ENCODE measurements around the gene PRRT1. TPM values are rescaled to one million over a fixed set of nuclear protein-coding genes. Genes with fewer than 3 reads are reported as not detected.

The PRRT1 gene
- total RNA-seq, 4 donors from 2014 or later: 1.2 to 4.8 (median 3.1) TPM

DNA sequence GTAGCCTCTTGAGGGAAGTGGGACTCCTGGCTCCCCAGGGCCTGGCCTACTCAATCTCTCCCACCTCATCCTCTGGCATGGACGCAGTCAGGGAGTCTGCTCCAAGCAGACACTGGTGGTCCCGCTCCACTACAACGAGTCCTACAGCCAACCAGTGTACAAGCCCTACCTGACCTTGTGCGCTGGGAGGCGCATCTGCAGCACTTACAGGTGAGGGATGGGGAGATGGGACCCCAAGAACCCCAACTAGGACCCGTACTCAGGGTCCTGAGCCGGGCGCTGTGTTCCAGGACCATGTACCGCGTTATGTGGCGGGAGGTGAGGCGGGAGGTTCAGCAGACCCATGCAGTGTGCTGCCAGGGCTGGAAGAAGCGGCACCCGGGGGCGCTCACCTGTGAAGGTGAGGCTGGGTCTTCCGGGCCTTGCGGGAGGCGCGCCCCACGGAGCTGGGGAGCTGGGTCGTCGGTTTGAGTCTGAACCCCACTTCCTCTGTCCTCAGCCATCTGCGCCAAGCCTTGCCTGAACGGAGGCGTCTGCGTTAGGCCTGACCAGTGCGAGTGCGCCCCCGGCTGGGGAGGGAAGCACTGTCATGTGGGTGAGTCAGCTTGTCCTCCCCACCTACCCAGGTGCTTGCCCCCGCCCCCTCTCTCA is 14.8 kb upstream of the PRRT1 start:
- no peaks in the 10 kb centered on the region for H3K9me3 ChIP-seq
- no peaks in the 10 kb centered on the region for H3K27me3 ChIP-seq
- 63% methylated on average over 6 of the region's 30 CpGs; no CpG with 5 or more reads in 1 of the 2 donors for WGBS, 2 donors (ENCODE audit: low coverage in 1 of 2)
- no peak overlapping the region for H3K4me3 ChIP-seq
- peak overlapping the region in 3 of 4 donors; percentile 22 to 74 (median 35) for H3K27ac ChIP-seq
- peaks cover 0 to 18% (median 0%) of the 10 kb centered on the region in 3 donors for H3K4me1 ChIP-seq
- H3K36me3 ChIP-seq: peaks cover 0 to 99% of the 10 kb centered on the region in 2 donors
- TF ChIP-seq POLR2AphosphoS5 (IDR thresholded peaks at IDR 0.05) (no peak), EP300 (IDR thresholded peaks at IDR 0.05) (no peak), POLR2A (IDR thresholded peaks at IDR 0.05) (no peak)
- TF ChIP-seq, protein P1, sequence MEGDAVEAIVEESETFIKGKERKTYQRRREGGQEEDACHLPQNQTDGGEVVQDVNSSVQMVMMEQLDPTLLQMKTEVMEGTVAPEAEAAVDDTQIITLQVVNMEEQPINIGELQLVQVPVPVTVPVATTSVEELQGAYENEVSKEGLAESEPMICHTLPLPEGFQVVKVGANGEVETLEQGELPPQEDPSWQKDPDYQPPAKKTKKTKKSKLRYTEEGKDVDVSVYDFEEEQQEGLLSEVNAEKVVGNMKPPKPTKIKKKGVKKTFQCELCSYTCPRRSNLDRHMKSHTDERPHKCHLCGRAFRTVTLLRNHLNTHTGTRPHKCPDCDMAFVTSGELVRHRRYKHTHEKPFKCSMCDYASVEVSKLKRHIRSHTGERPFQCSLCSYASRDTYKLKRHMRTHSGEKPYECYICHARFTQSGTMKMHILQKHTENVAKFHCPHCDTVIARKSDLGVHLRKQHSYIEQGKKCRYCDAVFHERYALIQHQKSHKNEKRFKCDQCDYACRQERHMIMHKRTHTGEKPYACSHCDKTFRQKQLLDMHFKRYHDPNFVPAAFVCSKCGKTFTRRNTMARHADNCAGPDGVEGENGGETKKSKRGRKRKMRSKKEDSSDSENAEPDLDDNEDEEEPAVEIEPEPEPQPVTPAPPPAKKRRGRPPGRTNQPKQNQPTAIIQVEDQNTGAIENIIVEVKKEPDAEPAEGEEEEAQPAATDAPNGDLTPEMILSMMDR (IDR thresholded peaks at IDR 0.05): peak in 1 of 4 experiments; percentile 16
- no peak for ATAC-seq

DNA sequence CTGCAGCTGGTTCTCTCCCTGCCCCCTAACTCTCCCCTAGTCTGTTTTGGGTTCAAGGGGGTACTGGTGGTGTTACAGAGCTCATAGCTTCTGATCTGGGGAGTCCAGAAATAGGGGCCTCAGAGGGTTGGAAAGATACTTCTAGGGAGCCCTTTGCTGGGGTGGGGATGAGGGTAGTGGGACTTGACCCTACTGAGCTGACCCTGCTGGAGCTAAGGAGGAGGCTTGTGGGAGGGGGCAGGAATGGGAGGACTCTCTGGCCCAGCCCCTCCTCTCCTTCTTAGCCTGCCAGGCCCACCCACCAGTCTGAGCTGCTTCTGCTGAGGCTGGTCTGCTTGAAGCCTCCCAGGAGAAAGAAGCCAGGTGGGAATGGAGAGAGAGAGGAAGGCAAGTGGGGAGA is 12.6 kb upstream of the PRRT1 start, which contains the start of gene EGFL8:
TSS of gene EGFL8 (plus strand) at position 301 of the 400 bp plus-strand sequence. CDS start 1,571 bp downstream, outside the sequence.
- Histone ChIP-seq H3K9me3 (no peaks in the 10 kb centered on the region), H3K4me3 (no peak within 1 kb of the TSS), H3K4me1 (peaks cover 0 to 18% (median 0%) of the 10 kb centered on the region in 3 donors), H3K27ac (peak within 1 kb of the TSS in 3 of 4 donors; percentile 60 to 74 (median 64)), H3K36me3 (peaks cover 0 to 97% of the 10 kb centered on the region in 2 donors), H3K27me3 (no peaks in the 10 kb centered on the region)
- TF ChIP-seq POLR2A (IDR thresholded peaks at IDR 0.05) (no peak), EP300 (IDR thresholded peaks at IDR 0.05) (no peak), POLR2AphosphoS5 (IDR thresholded peaks at IDR 0.05) (no peak)
- TF ChIP-seq, protein P1 (IDR thresholded peaks at IDR 0.05): no peak
- no peak for ATAC-seq

DNA sequence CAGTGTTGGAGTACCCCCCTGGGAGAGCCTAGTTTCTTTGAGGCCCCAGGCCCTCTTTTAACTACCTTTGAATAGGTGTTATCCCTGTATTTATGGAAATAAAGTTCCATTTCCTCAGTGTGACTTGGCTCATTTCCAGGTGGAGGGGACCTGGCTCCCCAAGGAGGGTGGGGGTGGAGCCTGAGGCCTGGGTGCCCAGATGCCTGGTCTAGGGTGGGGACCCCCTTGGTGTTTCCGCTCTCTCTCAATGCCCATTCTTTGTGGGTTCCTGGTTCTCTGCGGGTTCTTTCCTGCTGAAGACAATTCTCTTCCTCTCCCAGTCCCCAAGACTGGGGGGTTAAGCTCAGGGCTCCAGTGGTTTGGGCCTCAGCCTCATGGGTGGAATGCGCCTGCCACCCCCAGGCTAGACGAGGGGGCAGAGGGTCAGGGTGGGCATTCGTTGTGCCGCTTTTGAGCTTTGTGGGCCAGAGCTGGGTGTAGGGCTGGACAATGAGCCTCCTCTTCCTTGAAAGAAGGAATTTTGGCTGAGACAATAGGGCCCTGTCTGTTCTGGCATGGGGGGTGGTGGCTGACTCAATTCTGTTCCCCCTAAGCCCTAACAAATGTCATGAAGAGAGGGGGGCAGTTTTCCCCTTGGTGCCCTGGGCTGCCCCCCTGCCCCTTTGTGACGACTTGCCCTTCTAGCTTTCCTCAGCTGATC is 12.0 kb upstream of the PRRT1 start:
- Histone ChIP-seq H3K9me3 (no peaks in the 10 kb centered on the region), H3K36me3 (peaks cover 0 to 96% of the 10 kb centered on the region in 2 donors), H3K27me3 (no peaks in the 10 kb centered on the region), H3K4me3 (no peak overlapping the region), H3K27ac (peak overlapping the region in 3 of 4 donors; percentile 60 to 74 (median 64)), H3K4me1 (peaks cover 0 to 18% (median 0%) of the 10 kb centered on the region in 3 donors)
- peak; percentile 46 for ATAC-seq
- no CpG with 5 or more reads among the region's 7 CpGs for WGBS, 2 donors (ENCODE audit: low coverage in 1 of 2)
- TF ChIP-seq, protein P1 (IDR thresholded peaks at IDR 0.05): peak in 1 of 4 experiments; percentile 15
- no peak for TF ChIP-seq EP300 (IDR thresholded peaks at IDR 0.05)
- no peak for TF ChIP-seq POLR2A (IDR thresholded peaks at IDR 0.05)

DNA sequence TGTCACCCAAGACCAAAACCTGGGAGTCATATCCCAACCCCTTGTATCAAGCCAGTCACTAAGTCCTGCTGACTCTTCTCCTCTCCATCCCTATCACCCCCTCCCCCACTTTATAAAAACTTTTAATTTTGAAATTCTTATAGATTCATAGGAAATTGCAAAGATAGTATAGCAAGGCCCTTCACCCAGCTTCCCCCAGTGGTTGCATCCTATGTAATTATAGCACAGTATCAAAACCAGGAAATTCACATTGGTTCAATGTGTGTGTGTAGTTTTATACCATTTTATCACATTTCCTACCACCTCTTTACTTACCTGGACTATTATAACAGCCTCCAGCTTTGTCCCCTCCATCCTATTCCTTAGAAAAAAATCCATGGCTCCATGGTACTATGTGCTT is 6.3 kb upstream of the PRRT1 start:
- no peaks in the 10 kb centered on the region for H3K9me3 ChIP-seq
- TF ChIP-seq POLR2A (IDR thresholded peaks at IDR 0.05) (no peak), POLR2AphosphoS5 (IDR thresholded peaks at IDR 0.05) (no peak), EP300 (IDR thresholded peaks at IDR 0.05) (no peak)
- TF ChIP-seq, protein P1 (IDR thresholded peaks at IDR 0.05): no peak
- H3K36me3 ChIP-seq: peaks cover 0 to 72% of the 10 kb centered on the region in 2 donors
- no peak overlapping the region for H3K27ac ChIP-seq
- no peak overlapping the region for H3K4me3 ChIP-seq
- ATAC-seq: no peak
- peaks cover 0 to 35% (median 10%) of the 10 kb centered on the region in 3 donors for H3K4me1 ChIP-seq
- no peaks in the 10 kb centered on the region for H3K27me3 ChIP-seq
